GM13976 (cell line): ENCODE measurements around the gene DIPK1A.

Experiments used
- DNase-seq: peaks from one replicate; pipeline ENCODE4 v3.0.0; 2012; ENCODE audit warnings: low spot score
- CTCF ChIP-seq: IDR thresholded peaks from 2 replicates; pipeline ENCODE4 v1.5.1; 2012; ENCODE audit warnings: borderline replicate concordance, mild to moderate bottlenecking; ENCODE audit not compliant: insufficient read depth; ENCODE audit errors: extremely low read depth, missing control alignments, control extremely low read depth
- in situ Hi-C: fragments of 300-500 bp; cut with MboI; formaldehyde crosslinking; loops from one replicate; pipeline ENCODE4 v1.12.0; 2022; ENCODE audit warnings: low sequenced_read_pairs, mixed read lengths, inconsistent platforms; ENCODE audit not compliant: unreplicated experiment

Gene DIPK1A

GRCh38 chr1:92970990-92971689 lies 9.9 kb upstream of the DIPK1A start:
- TF ChIP-seq CTCF, result no peak
- in situ Hi-C loops, result no loop called here
- no peak for DNase-seq

- no peak for DNase-seq
- in situ Hi-C loops, result no loop called here
- no peak for TF ChIP-seq CTCF
Observed at GRCh38 chr1:92969517-92969916, 8.3 kb upstream of the DIPK1A start.

GRCh38 chr1:92968138-92969032 lies 7.1 kb upstream of the DIPK1A start:
- in situ Hi-C loops, result no loop called here
- TF ChIP-seq CTCF, result peak; percentile 53
- DNase-seq, result no peak

GRCh38 chr1:92964998-92965397 lies 3.7 kb upstream of the DIPK1A start:
- DNase-seq, result no peak
- TF ChIP-seq CTCF, result no peak
- in situ Hi-C loops, result no loop called here

- in situ Hi-C loops, result no loop called here
- no peak for TF ChIP-seq CTCF
- DNase-seq, result no peak
Observed at GRCh38 chr1:92964316-92964715, 3.1 kb upstream of the DIPK1A start.

- in situ Hi-C loops, result no loop called here
Observed at GRCh38 chr1:92961896-92962752, 862 bp upstream of the DIPK1A start.

More at GRCh38 chr1:92961896-92962752, 862 bp upstream of the DIPK1A start:
- no peak for TF ChIP-seq CTCF
- DNase-seq, result peak; percentile 76
